GM23338 (cell line): ENCODE data around the gene KIF4B. TPM values are rescaled to one million over a fixed set of nuclear protein-coding genes. Genes with fewer than 3 reads are reported as not detected.

Source experiments
- ATAC-seq: fragments of 200-7000 bp; cut with Tn5 transposase; 3 replicates; pipeline ENCODE4 v1.9.1; 2020
- DNase-seq: peaks from one replicate; pipeline ENCODE4 v3.0.0-alpha.2; 2015; ENCODE audit warnings: low spot score
- H2AFZ ChIP-seq: fragments of 200-600 bp; sonication (generic); 2 replicates; pipeline ENCODE4 v1.8.0; 2016; ENCODE audit warnings: antibody characterized with exemption, mild to moderate bottlenecking, moderate library complexity
- H3F3A ChIP-seq: fragments of 200-600 bp; sonication (generic); replicated peaks from 2 replicates; pipeline ENCODE4 v1.8.0; 2017; ENCODE audit warnings: antibody characterized with exemption, mixed run types, low read depth
- H3K27ac ChIP-seq: fragments of 200-600 bp; sonication (generic); 2 replicates; pipeline ENCODE4 v1.6.1; 2016; ENCODE audit warnings: low read depth
- H3K27me3 ChIP-seq: fragments of 200-600 bp; sonication (generic); 2 replicates; pipeline ENCODE4 v1.8.0; 2016; ENCODE audit warnings: mild to moderate bottlenecking, mixed run types, moderate library complexity; ENCODE audit not compliant: insufficient read depth
- H3K36me3 ChIP-seq: fragments of 200-600 bp; sonication (generic); 2 replicates; pipeline ENCODE4 v1.8.0; 2016; ENCODE audit warnings: mild to moderate bottlenecking; ENCODE audit not compliant: insufficient read depth
- H3K4me1 ChIP-seq: fragments of 200-600 bp; sonication (generic); 2 replicates; pipeline ENCODE4 v1.8.0; 2016; ENCODE audit warnings: mild to moderate bottlenecking, moderate library complexity; ENCODE audit not compliant: insufficient read depth
- H3K4me2 ChIP-seq: fragments of 200-600 bp; sonication (generic); 2 replicates; pipeline ENCODE4 v1.7.1; 2017; ENCODE audit warnings: mixed run types
- H3K4me3 ChIP-seq: fragments of 200-600 bp; sonication (generic); 2 replicates; pipeline ENCODE4 v1.6.1; 2016; ENCODE audit warnings: mixed run types
- H3K79me2 ChIP-seq: fragments of 200-600 bp; sonication (generic); replicated peaks from 2 replicates; pipeline ENCODE4 v1.8.0; 2017; ENCODE audit warnings: mild to moderate bottlenecking; ENCODE audit not compliant: insufficient read depth
- H3K9me2 ChIP-seq: fragments of 200-600 bp; sonication (generic); 2 replicates; pipeline ENCODE4 v1.8.0; 2017; ENCODE audit not compliant: insufficient read depth
- H4K20me1 ChIP-seq: fragments of 200-600 bp; sonication (generic); replicated peaks from 2 replicates; pipeline ENCODE4 v1.8.0; 2017; ENCODE audit warnings: mild to moderate bottlenecking; ENCODE audit not compliant: insufficient read depth
- H3K27ac Mint-ChIP-seq: 2 replicates; pipeline ENCODE4 v1.8.0; 2020; ENCODE audit warnings: inconsistent platforms, mild to moderate bottlenecking, moderate library complexity, mixed read lengths
- H3K27me3 Mint-ChIP-seq: 3 replicates; pipeline ENCODE4 v1.8.0; 2022; ENCODE audit warnings: low read depth, mild to moderate bottlenecking, moderate library complexity, mixed read lengths, inconsistent platforms; ENCODE audit not compliant: insufficient read depth, poor library complexity
- H3K36me3 Mint-ChIP-seq: 3 replicates; pipeline ENCODE4 v1.8.0; 2021; ENCODE audit warnings: low read depth, mild to moderate bottlenecking, inconsistent platforms, moderate library complexity, mixed read lengths
- H3K4me1 Mint-ChIP-seq: 3 replicates; pipeline ENCODE4 v1.8.0; 2020; ENCODE audit warnings: mild to moderate bottlenecking, inconsistent platforms, mixed read lengths
- H3K4me3 Mint-ChIP-seq: 3 replicates; pipeline ENCODE4 v1.8.0; 2021; ENCODE audit warnings: moderate library complexity, mild to moderate bottlenecking, inconsistent platforms, mixed read lengths
- H3K9me3 Mint-ChIP-seq: 3 replicates; pipeline ENCODE4 v1.8.0; 2020; ENCODE audit warnings: moderate library complexity, mild to moderate bottlenecking, inconsistent platforms, mixed read lengths
- CREB1 ChIP-seq: fragments of 250-450 bp; sonication (Bioruptor Pico); IDR thresholded peaks from 2 replicates; pipeline ENCODE4 v1.5.0; 2020; ENCODE audit warnings: low read depth, mild to moderate bottlenecking, moderate library complexity
- CTCF ChIP-seq, 2 experiments: fragments of 200-600 bp in 1 of 2; sonication (generic) in 1 of 2; conservative IDR thresholded peaks; 2 replicates each; pipeline versions ENCODE4 v1.5.1 to v1.6.1; 2016 to 2017; ENCODE audit warnings: antibody characterized with exemption in 2 of 2, low read depth in 2 of 2, mild to moderate bottlenecking in 2 of 2, moderate library complexity in 1 of 2
- ETS1 ChIP-seq: IDR thresholded peaks from 2 replicates; pipeline ENCODE4 v1.6.1; 2016; ENCODE audit warnings: antibody characterized with exemption
- EZH2 ChIP-seq: fragments of 200-600 bp; sonication (generic); IDR thresholded peaks from one replicate; pipeline ENCODE4 v1.8.0; 2017; ENCODE audit warnings: antibody characterized with exemption, mild to moderate bottlenecking, low read depth; ENCODE audit not compliant: unreplicated experiment
- EZH2phosphoT487 ChIP-seq: fragments of 200-600 bp; sonication (generic); IDR thresholded peaks from one replicate; pipeline ENCODE4 v1.8.1; 2018; ENCODE audit warnings: antibody characterized with exemption; ENCODE audit not compliant: unreplicated experiment
- JUNB ChIP-seq: IDR thresholded peaks from one replicate; pipeline ENCODE4 v1.6.1; 2016; ENCODE audit warnings: antibody characterized with exemption; ENCODE audit not compliant: unreplicated experiment
- NANOG ChIP-seq: IDR thresholded peaks from 2 replicates; pipeline ENCODE4 v1.6.1; 2016; ENCODE audit warnings: antibody characterized with exemption, borderline replicate concordance
- POLR2AphosphoS5 ChIP-seq: IDR thresholded peaks from 2 replicates; pipeline ENCODE4 v1.6.1; 2016; ENCODE audit warnings: antibody characterized with exemption, low read depth
- REST ChIP-seq: IDR thresholded peaks from one replicate; pipeline ENCODE4 v1.6.1; 2018; ENCODE audit warnings: antibody characterized with exemption; ENCODE audit not compliant: unreplicated experiment
- STAT1 ChIP-seq: IDR thresholded peaks from one replicate; pipeline ENCODE4 v1.6.1; 2016; ENCODE audit warnings: antibody characterized with exemption; ENCODE audit not compliant: unreplicated experiment
- ZNF114 ChIP-seq: fragments of 250-450 bp; sonication (Bioruptor Pico); IDR thresholded peaks from 2 replicates; pipeline ENCODE4 v1.5.0; 2020; ENCODE audit warnings: mild to moderate bottlenecking, moderate library complexity
- ZNF331 ChIP-seq: fragments of 250-450 bp; sonication (Bioruptor Pico); IDR thresholded peaks from 2 replicates; pipeline ENCODE4 v1.5.0; 2020; ENCODE audit warnings: low read depth, mild to moderate bottlenecking, moderate library complexity
- ZNF462 ChIP-seq: fragments of 250-450 bp; sonication (Bioruptor Pico); IDR thresholded peaks from 2 replicates; pipeline ENCODE4 v1.5.0; 2020; ENCODE audit warnings: mild to moderate bottlenecking, moderate library complexity
- polyA plus RNA-seq: library from polyadenylated mRNA; unstranded; fragments of >200 nt; fragmentation: Nextera tagmentation; extraction: Ambion mirVana; gene quantifications from 2 replicates; pipeline ENCODE4 v1.2.1, GENCODE V29; 2016
- total RNA-seq: library from RNA; depleted of rRNA; stranded (reverse); fragments of >200 nt; shearing (Covaris generic); gene quantifications from 2 replicates; pipeline ENCODE4 v1.2.3, GENCODE V29; 2014

Gene KIF4B
- total and polyA plus RNA-seq, 2 experiments from 2014 or later = not detected

- ATAC-seq (no peak), DNase-seq (no peak)
- H2AFZ ChIP-seq = no peak overlapping the region; the same call in 1 of the 2 replicates
- H3K79me2 ChIP-seq = no peaks in the 10 kb centered on the region
- Mint-ChIP-seq H3K36me3 (no peaks in the 10 kb centered on the region; the same call in 2 of the 3 replicates), H3K27ac (no peak overlapping the region), H3K27me3 (peaks cover 7% of the 10 kb centered on the region), H3K4me1 (no peaks in the 10 kb centered on the region), H3K9me3 (peaks cover 14% of the 10 kb centered on the region), H3K4me3 (no peak overlapping the region)
- no peaks in the 10 kb centered on the region for H3K27me3 ChIP-seq
- no peaks in the 10 kb centered on the region for H3F3A ChIP-seq
- H3K4me2 ChIP-seq = no peak overlapping the region
- no peaks in the 10 kb centered on the region for H3K36me3 ChIP-seq
- no peaks in the 10 kb centered on the region for H3K4me1 ChIP-seq
- no peak overlapping the region for H3K4me3 ChIP-seq
- no peaks in the 10 kb centered on the region for H3K9me2 ChIP-seq
- no peaks in the 10 kb centered on the region for H4K20me1 ChIP-seq
- no peak overlapping the region for H3K27ac ChIP-seq
- TF ChIP-seq EZH2 (no peak), NANOG (no peak), JUNB (no peak), CREB1 (no peak), ZNF331 (CRISPR knock-in tag) (no peak), ETS1 (no peak), POLR2AphosphoS5 (no peak), ZNF114 (no peak), ZNF462 (no peak), EZH2phosphoT487 (no peak), CTCF (conservative IDR thresholded peaks at IDR 0.05; ENCODE audit: low read depth in 2 of 2) (no peak), REST (no peak), STAT1 (no peak)
Measured at GRCh38 chr5:155001523-155001922, 12.0 kb upstream of the KIF4B start.
